IgD-negative memory B cell (primary cell): ENCODE results near the gene MAP3K5. TPM values are rescaled to one million over a fixed set of nuclear protein-coding genes. Genes with fewer than 3 reads are reported as not detected.
A peak's percentile ranks its signal among the peaks of the same experiment; 100 is the strongest.

Source experiments
- H3K27ac Mint-ChIP-seq, 3 donors: one replicate each; pipeline ENCODE4 v1.8.0; 2020 to 2022; ENCODE audit warnings: mild to moderate bottlenecking in 3 of 3, mixed read lengths in 3 of 3, moderate library complexity in 1 of 3
- H3K27me3 Mint-ChIP-seq: one replicate; pipeline ENCODE4 v1.8.0; 2021; ENCODE audit warnings: mixed read lengths
- H3K36me3 Mint-ChIP-seq: one replicate; pipeline ENCODE4 v1.8.0; 2020; ENCODE audit warnings: mild to moderate bottlenecking, mixed read lengths
- H3K4me1 Mint-ChIP-seq, 3 donors: one replicate each; pipeline ENCODE4 v1.8.0; 2020 to 2022; ENCODE audit warnings: mixed read lengths in 3 of 3, mild to moderate bottlenecking in 1 of 3
- H3K4me3 Mint-ChIP-seq, 4 donors: one replicate each; pipeline ENCODE4 v1.8.0; 2020 to 2022; ENCODE audit warnings: mild to moderate bottlenecking in 4 of 4, mixed read lengths in 4 of 4, moderate library complexity in 3 of 4
- H3K9me3 Mint-ChIP-seq, 3 donors: one replicate each; pipeline ENCODE4 v1.8.0; 2020 to 2021; ENCODE audit warnings: mixed read lengths in 3 of 3, mild to moderate bottlenecking in 1 of 3
- polyA plus RNA-seq: library from polyadenylated mRNA; unstranded; fragments of 300-500 nt; fragmentation: Illumina TruSeq; gene quantifications from one replicate; pipeline ENCODE4 v1.2.3, GENCODE V29; 2021

The MAP3K5 gene
- polyA plus RNA-seq, 1 donor from 2014 or later, result 6.0 TPM

DNA sequence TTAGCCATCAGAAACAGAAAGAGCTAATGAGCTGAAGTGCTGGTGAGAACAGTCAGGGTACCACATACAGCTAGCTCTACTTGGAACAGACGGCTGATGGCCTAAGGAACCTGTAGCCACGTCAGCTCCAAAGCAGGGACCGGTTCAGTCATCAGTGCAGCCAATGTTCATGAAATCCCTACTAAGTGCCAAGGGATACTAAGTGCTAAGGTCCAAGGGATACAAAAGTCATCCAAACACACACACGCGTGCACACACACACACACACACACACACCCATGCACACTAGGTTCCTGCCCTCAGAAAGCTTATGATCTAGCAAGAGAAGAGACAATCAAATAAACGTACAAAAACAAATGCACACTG is 53.6 kb downstream of the MAP3K5 start:
- Mint-ChIP-seq H3K27me3 (no peaks in the 10 kb centered on the region), H3K4me1 (peaks cover 7 to 14% (median 12%) of the 10 kb centered on the region in 3 donors), H3K4me3 (peak overlapping the region in 1 of 4 donors; percentile 19), H3K27ac (no peak overlapping the region), H3K9me3 (peaks cover 0 to 1% (median 0%) of the 10 kb centered on the region in 3 donors), H3K36me3 (peaks cover 4% of the 10 kb centered on the region)

DNA sequence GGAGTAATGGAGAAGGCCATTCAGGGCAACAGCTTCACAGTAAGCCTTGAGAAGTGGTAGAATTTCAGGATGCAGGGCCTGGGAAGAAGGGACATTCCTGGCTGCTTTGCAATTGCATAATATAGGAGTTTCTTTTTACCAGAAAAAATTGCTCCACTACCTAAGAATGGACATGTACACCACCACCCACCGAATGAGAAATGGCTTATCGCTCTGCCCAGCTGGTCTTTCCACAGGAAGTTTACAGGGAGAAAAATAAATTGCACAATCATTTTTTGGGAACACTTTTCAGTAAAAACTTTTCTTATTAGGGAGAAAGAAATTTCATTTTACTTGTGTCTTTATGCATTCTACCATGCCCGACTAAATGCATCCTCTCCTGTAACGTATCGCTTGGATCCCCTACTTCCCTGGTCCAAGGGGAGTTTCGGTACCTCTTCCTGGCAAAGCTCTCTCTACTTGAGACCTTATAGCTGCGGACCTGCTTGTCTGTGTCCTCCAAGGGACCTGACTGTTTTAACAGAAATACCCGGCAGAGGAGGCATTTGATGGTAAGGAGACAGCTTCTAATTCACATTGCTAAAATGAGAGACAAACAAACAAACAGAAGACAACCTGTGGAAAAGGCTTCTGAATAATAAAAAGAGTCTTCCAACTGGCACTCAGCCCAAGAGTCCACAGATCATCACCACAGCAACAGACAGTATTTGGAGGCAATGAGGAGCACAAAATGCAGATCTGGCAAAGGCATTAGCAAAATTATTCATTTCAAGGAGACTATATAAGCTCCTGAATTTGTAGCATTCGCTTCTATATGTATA is 54.2 kb downstream of the MAP3K5 start:
- Mint-ChIP-seq H3K27me3 (no peaks in the 10 kb centered on the region), H3K4me3 (no peak overlapping the region), H3K9me3 (no peaks in the 10 kb centered on the region), H3K27ac (no peak overlapping the region), H3K36me3 (peaks cover 4% of the 10 kb centered on the region), H3K4me1 (peaks cover 7 to 13% (median 12%) of the 10 kb centered on the region in 3 donors)

DNA sequence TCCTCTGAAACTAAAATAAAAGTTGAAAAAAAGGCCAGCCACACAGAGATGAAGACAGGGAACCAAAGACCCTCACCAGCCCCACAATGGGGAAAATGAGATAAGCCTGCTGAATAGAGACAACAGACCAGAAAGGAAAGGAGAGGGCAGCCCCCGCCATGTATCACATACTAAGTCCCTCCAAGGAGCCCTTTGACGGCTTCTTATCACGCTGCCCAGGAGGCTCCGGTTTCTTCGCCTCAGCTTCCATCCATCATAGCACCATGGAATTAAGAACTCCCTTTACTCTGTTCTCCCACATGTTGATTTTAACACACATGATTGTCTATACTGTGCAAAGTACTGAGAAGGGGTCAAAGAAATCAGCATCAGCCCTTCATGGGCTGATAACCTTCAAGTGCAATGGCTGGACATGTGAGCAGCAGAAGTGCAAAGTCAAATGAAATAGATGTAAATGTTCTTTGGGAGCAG is 54.9 kb downstream of the MAP3K5 start:
- H3K4me3 Mint-ChIP-seq, result no peak overlapping the region
- H3K27me3 Mint-ChIP-seq, result no peaks in the 10 kb centered on the region
- peaks cover 7 to 16% (median 14%) of the 10 kb centered on the region in 3 donors for H3K4me1 Mint-ChIP-seq
- no peaks in the 10 kb centered on the region for H3K36me3 Mint-ChIP-seq
- H3K9me3 Mint-ChIP-seq, result no peaks in the 10 kb centered on the region
- no peak overlapping the region for H3K27ac Mint-ChIP-seq

DNA sequence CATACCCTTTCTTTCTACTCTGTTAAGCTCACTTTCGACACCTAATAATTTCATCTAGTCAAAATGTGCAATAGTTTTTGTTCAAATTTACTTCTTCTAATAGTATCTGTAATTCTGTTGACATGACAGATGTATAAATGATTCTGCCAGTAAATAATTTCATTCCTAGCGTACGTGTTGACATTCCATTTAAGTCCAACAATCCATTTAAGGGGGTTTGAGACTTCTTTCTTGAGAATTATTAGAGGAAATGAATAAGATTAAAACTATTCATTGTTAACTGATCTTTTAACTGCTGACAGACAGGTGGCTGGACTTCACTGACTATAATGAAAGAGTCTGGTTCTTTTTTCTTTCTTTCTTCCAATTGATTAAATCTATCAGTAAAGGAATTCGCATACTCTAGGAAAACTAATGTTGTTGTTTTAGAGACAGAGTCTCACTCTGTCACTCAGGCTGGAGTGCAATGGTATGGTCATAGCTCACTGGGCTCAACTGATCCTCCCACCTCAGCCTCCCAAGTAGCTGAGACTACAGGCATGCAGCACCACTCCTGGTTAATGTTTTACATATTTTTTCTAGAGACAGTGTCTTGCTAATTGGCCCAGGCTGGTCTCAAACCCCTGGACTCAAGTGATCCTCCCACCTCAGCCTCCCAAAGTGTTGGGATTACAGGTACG is 55.9 kb downstream of the MAP3K5 start:
- peaks cover 0 to 13% (median 13%) of the 10 kb centered on the region in 3 donors for H3K4me1 Mint-ChIP-seq

DNA sequence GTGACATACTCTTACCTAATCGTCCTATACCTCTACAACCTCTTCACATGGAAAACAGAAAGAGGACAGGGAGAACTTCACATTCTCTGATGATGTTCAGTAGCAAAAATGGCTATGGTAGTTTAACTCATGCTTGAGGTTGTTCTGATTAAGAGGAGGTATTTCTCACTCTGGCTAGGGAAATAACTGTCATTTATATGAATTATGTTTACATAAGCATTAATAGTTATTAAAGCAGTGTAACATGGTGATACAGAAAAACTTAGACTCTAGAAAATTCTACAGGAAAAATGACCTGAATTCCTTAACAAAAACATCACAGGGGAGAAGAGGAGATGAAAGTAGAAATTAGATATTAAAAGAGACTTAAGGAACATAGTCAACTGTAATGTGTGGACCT is 57.3 kb downstream of the MAP3K5 start:
- Mint-ChIP-seq H3K9me3 (no peaks in the 10 kb centered on the region), H3K27me3 (no peaks in the 10 kb centered on the region), H3K4me3 (no peak overlapping the region), H3K4me1 (peaks cover 3 to 21% (median 17%) of the 10 kb centered on the region in 3 donors), H3K36me3 (no peaks in the 10 kb centered on the region), H3K27ac (no peak overlapping the region)

More for the DNA sequence above, 55.9 kb downstream of the MAP3K5 start:
- Mint-ChIP-seq H3K27ac (no peak overlapping the region), H3K4me3 (no peak overlapping the region), H3K27me3 (no peaks in the 10 kb centered on the region), H3K36me3 (no peaks in the 10 kb centered on the region), H3K9me3 (no peaks in the 10 kb centered on the region)

DNA sequence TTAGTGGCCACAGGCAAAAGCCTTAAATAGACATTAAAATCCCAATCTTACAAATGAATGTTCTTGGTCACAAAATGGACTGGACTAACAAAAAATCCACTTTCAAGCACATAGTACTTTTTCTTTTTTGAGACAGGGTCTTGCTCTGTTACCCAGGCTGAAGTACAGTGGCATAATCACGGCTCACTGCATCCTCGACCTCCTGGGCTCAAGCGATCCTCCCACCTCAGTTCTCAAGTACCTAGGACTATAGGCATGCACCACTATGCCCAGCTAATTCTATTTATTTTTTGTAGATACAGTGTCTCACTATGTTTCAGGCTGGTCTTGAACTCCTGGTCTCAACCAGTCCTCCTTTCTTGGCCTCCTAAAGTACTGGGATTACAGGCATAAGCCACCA is 59.4 kb downstream of the MAP3K5 start:
- H3K27me3 Mint-ChIP-seq, result no peaks in the 10 kb centered on the region
- H3K36me3 Mint-ChIP-seq, result no peaks in the 10 kb centered on the region
- H3K4me1 Mint-ChIP-seq, result peaks cover 7 to 25% (median 23%) of the 10 kb centered on the region in 3 donors
- H3K4me3 Mint-ChIP-seq, result no peak overlapping the region
- no peak overlapping the region for H3K27ac Mint-ChIP-seq
- H3K9me3 Mint-ChIP-seq, result no peaks in the 10 kb centered on the region

DNA sequence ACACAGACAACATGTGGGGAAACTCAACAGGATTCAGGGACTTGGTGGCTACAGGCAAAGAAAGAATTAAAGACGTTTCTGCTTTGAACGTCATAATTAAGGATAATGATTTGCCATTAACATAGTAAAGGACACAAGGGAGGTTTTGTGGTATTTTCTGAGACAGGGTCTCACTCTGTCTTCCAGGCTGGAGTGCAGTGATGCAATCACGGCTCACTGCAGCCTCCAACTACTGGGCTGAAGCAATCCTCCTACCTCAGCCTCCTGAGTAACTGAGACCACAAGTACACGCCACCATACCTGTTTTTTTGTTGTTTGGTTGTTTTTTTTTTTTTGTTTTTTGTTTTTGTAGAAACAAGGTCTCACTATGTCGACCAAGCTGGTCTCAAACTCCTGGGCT is 62.4 kb downstream of the MAP3K5 start:
- Mint-ChIP-seq H3K27me3 (no peaks in the 10 kb centered on the region), H3K4me3 (no peak overlapping the region), H3K4me1 (peaks cover 9 to 28% (median 23%) of the 10 kb centered on the region in 3 donors), H3K27ac (no peak overlapping the region), H3K36me3 (peaks cover 3% of the 10 kb centered on the region), H3K9me3 (no peaks in the 10 kb centered on the region)

DNA sequence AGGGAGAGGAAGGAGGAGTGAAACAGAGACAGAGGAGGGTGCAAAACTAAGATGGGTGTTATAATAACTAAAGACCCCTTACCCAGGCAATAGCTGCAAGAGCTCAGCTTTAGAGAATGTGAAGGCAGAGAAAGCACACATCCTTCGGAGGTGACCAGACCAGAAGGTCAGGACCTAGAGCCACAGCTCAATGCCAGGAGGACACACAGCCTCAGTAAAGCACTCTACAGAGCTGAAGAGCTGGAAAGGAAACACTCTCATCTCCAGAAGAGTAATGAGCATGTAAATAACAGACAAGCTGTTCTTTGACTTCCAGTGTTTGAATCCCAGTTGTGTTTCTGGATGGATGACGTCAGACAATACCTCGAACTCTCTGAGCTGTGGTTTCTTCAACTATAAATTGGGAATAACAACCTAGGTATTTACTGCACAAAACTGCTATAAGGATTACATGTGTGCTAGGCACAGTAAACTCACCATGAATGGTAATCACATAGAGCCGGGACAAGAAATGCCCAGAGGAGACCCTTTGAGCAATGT is 63.2 kb downstream of the MAP3K5 start:
- Mint-ChIP-seq H3K4me3 (peak overlapping the region in 1 of 4 donors; percentile 65), H3K27ac (no peak overlapping the region), H3K9me3 (no peaks in the 10 kb centered on the region), H3K27me3 (no peaks in the 10 kb centered on the region), H3K4me1 (peaks cover 9 to 29% (median 25%) of the 10 kb centered on the region in 3 donors), H3K36me3 (peaks cover 3% of the 10 kb centered on the region)

DNA sequence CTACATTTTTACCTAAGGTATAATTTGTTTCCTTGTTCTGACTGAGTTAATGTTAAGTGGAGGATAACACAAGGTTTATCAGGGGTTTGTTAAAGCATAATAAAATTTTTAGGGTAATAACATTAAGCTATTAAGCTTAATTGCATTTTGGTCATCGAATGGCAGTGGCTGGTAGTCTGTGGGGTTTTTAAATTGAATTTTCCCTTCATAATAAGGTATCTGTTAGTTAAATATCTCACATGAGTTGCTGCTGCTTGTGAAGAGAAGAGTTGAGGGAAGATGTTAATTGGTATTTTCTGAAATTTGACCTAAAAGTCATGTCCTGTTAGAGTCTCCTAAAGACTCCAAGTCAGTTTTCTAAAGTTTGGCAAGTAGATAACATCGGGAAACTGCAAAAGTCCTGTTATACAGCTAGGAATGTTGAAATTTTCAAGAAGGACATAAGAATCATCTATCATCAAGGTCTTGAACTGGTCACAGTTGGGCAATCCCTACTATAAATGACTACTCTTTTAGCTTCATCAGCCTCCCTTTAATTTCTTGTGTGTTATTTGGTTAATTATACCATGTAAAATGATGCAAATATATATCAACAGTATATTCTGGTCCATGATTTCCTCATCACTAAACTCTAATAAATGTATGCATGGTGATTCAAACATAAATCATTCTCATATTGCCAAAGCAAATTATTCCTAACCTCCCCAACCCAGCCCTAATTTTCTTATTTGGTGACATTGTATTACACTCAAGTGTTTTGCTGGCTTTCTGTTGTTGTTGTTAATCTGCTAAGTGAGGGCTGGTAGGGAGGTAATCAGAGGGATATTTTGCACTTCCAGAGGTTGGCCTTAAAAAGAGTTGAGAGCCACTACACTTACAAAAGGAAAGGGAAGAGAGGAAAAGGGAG is 64.0 kb downstream of the MAP3K5 start:
- peaks cover 3% of the 10 kb centered on the region for H3K36me3 Mint-ChIP-seq

DNA sequence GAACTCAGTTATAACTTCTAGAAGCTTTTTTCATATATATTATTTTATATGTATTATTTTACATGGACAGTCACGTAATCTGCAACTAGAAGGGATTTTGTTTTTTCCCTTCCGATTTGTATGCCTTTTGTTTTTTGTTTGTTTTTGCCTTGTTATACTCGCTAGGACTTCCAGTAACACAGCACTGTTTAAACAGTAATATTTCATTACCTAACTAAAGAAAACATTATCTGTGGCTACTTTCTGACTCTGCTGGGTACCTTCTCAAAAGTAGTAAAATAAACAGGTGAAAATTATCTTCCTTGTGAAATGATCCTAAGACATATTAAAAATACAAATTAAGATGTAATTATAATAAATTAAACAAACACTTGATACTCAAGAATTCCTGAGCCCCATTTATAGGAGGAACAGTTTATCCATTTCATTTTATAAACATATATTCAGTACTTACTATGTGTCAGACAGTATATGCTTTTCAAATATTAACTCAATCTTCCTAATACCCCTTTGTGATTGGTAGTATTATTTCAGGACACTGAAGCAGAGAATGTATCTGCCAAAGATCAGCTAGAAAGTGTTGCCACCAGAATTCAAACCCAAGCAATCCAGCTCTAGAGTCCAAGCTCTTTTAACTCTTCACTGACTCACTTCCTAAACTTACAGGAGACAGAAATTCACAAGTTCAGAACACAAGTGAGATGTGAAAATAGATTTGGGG is 65.3 kb downstream of the MAP3K5 start:
- Mint-ChIP-seq H3K4me1 (peaks cover 12 to 29% (median 29%) of the 10 kb centered on the region in 3 donors), H3K4me3 (no peak overlapping the region), H3K27ac (peak overlapping the region in 1 of 3 donors; percentile 1), H3K9me3 (no peaks in the 10 kb centered on the region), H3K27me3 (no peaks in the 10 kb centered on the region), H3K36me3 (peaks cover 3% of the 10 kb centered on the region)

More for the DNA sequence above, 64.0 kb downstream of the MAP3K5 start:
- peaks cover 12 to 34% (median 31%) of the 10 kb centered on the region in 3 donors for H3K4me1 Mint-ChIP-seq
- H3K27ac Mint-ChIP-seq, result no peak overlapping the region
- no peak overlapping the region for H3K4me3 Mint-ChIP-seq
- no peaks in the 10 kb centered on the region for H3K9me3 Mint-ChIP-seq
- no peaks in the 10 kb centered on the region for H3K27me3 Mint-ChIP-seq

DNA sequence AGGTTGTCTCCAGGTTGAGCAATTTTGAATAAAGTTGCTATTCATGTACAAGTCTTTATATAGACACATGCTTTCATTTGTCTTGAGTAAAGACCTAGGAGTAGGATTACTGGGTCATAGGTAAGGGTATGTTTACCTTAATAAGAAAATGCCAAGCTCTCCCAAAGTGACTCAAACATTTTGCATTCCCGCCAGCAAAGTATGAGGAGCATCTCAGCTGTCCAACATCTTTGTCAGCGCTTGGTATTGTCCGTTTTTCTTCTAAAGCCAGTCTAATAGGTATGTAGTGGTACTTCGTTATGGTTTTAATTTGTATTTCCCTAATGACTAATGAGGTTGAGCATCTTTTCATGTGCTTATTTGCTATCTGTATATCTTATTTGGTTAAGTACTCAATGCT is 67.2 kb downstream of the MAP3K5 start:
- peaks cover 4% of the 10 kb centered on the region for H3K36me3 Mint-ChIP-seq
- peaks cover 16 to 28% (median 25%) of the 10 kb centered on the region in 3 donors for H3K4me1 Mint-ChIP-seq
- no peaks in the 10 kb centered on the region for H3K27me3 Mint-ChIP-seq
- no peak overlapping the region for H3K4me3 Mint-ChIP-seq
- no peak overlapping the region for H3K27ac Mint-ChIP-seq
- H3K9me3 Mint-ChIP-seq, result peaks cover 0 to 3% (median 0%) of the 10 kb centered on the region in 3 donors

DNA sequence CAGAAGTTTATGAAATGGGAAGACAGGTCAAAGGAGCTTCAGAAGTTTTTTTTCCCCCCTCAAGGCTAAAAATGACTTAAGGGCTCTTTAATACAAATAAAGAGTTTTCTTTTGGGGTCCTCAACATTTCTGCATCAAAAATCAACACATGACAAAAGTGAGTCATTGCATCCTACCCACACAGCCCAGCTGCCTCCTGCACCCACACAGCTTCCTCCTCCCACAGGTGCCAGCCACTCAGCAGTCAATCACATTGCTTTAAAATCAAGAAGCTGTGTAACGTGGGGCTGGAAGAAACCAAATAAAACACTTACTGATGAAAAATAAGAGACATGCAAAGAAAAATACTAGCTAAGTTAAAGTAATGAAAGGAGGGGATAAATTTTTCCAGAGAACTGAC is 68.5 kb downstream of the MAP3K5 start:
- Mint-ChIP-seq H3K36me3 (peaks cover 4% of the 10 kb centered on the region), H3K27ac (peak overlapping the region in 2 of 3 donors; percentile 16 to 61), H3K4me1 (peaks cover 24 to 38% (median 32%) of the 10 kb centered on the region in 3 donors), H3K9me3 (peaks cover 0 to 3% (median 0%) of the 10 kb centered on the region in 3 donors), H3K4me3 (peak overlapping the region in 1 of 4 donors; percentile 6), H3K27me3 (no peaks in the 10 kb centered on the region)

DNA sequence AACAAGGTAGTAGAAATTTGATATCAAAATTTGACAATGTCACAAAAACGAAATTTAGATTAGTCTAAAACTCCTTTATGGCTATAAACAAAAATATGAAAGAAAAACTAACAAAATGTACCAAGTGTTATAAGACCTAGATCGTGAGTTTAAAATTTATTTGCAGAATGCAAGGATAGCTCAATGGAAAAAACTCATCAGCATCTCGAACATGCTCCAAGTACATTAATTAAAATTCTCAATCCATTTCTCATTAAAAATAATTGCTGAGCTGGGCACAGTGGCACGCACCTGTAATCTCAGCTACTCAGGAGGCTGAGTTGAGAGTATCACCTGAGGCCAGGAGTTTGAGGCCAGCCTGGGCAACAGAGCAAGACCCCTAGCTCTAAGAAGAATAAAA is 70.8 kb downstream of the MAP3K5 start:
- Mint-ChIP-seq H3K4me3 (peak overlapping the region in 1 of 4 donors; percentile 70), H3K9me3 (peaks cover 0 to 3% (median 0%) of the 10 kb centered on the region in 3 donors), H3K27ac (no peak overlapping the region), H3K36me3 (peaks cover 6% of the 10 kb centered on the region), H3K4me1 (peaks cover 38 to 49% (median 43%) of the 10 kb centered on the region in 3 donors), H3K27me3 (no peaks in the 10 kb centered on the region)
